Nephron (organoid): ENCODE measurements around the gene WDR81.

Experiments used
- H3K27ac Mint-ChIP-seq, 3 experiments: 2 replicates each; pipeline ENCODE4 v1.8.0; 2020; ENCODE audit warnings: mixed read lengths in 3 of 3, mild to moderate bottlenecking in 2 of 3, moderate library complexity in 1 of 3
- H3K27me3 Mint-ChIP-seq: 2 replicates; pipeline ENCODE4 v1.8.0; 2021; ENCODE audit warnings: low read depth, mild to moderate bottlenecking, moderate library complexity, mixed read lengths
- H3K36me3 Mint-ChIP-seq: 2 replicates; pipeline ENCODE4 v1.8.0; 2020; ENCODE audit warnings: low read depth, mixed read lengths
- H3K4me1 Mint-ChIP-seq: 2 replicates; pipeline ENCODE4 v1.8.0; 2020; ENCODE audit warnings: mixed read lengths
- H3K4me3 Mint-ChIP-seq, 3 experiments: 2 replicates each; pipeline ENCODE4 v1.8.0; 2020; ENCODE audit warnings: mild to moderate bottlenecking in 3 of 3, mixed read lengths in 3 of 3, moderate library complexity in 2 of 3
- H3K9me3 Mint-ChIP-seq: 2 replicates; pipeline ENCODE4 v1.8.0; 2020; ENCODE audit warnings: mixed read lengths
- TF ChIP-seq, protein P1 (sequence below), 3 experiments: fragments of 200-600 bp; sonication (generic); IDR thresholded peaks; one replicate each; pipeline ENCODE4 v1.5.0; 2021; ENCODE audit warnings: antibody characterized with exemption in 3 of 3; ENCODE audit not compliant: unreplicated experiment in 3 of 3

The WDR81 gene

GRCh38 chr17:1714980-1715802, 9.3 kb upstream of the WDR81 start:
- peaks cover 8% of the 10 kb centered on the region for H3K36me3 Mint-ChIP-seq
- no peaks in the 10 kb centered on the region for H3K27me3 Mint-ChIP-seq
- H3K4me1 Mint-ChIP-seq, result peaks cover 51% of the 10 kb centered on the region
- TF ChIP-seq, protein P1, sequence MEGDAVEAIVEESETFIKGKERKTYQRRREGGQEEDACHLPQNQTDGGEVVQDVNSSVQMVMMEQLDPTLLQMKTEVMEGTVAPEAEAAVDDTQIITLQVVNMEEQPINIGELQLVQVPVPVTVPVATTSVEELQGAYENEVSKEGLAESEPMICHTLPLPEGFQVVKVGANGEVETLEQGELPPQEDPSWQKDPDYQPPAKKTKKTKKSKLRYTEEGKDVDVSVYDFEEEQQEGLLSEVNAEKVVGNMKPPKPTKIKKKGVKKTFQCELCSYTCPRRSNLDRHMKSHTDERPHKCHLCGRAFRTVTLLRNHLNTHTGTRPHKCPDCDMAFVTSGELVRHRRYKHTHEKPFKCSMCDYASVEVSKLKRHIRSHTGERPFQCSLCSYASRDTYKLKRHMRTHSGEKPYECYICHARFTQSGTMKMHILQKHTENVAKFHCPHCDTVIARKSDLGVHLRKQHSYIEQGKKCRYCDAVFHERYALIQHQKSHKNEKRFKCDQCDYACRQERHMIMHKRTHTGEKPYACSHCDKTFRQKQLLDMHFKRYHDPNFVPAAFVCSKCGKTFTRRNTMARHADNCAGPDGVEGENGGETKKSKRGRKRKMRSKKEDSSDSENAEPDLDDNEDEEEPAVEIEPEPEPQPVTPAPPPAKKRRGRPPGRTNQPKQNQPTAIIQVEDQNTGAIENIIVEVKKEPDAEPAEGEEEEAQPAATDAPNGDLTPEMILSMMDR (IDR thresholded peaks at IDR 0.05; ENCODE audit: unreplicated experiment in 3 of 3), result no peak
- H3K27ac Mint-ChIP-seq, result peak overlapping the region; percentile 94 to 95 (median 95)
- H3K4me3 Mint-ChIP-seq, result peak overlapping the region; percentile 90 to 98 (median 94)
- H3K9me3 Mint-ChIP-seq, result no peaks in the 10 kb centered on the region

GRCh38 chr17:1715803-1716075, 8.8 kb upstream of the WDR81 start:
- no peaks in the 10 kb centered on the region for H3K27me3 Mint-ChIP-seq
- peak overlapping the region; percentile 88 to 98 (median 94) for H3K4me3 Mint-ChIP-seq
- H3K27ac Mint-ChIP-seq, result peak overlapping the region in 2 of 3 experiments; percentile 100
- peaks cover 52% of the 10 kb centered on the region for H3K4me1 Mint-ChIP-seq
- H3K9me3 Mint-ChIP-seq, result no peaks in the 10 kb centered on the region
- TF ChIP-seq, protein P1 (IDR thresholded peaks at IDR 0.05; ENCODE audit: unreplicated experiment in 3 of 3), result no peak
- H3K36me3 Mint-ChIP-seq, result peaks cover 8% of the 10 kb centered on the region

DNA sequence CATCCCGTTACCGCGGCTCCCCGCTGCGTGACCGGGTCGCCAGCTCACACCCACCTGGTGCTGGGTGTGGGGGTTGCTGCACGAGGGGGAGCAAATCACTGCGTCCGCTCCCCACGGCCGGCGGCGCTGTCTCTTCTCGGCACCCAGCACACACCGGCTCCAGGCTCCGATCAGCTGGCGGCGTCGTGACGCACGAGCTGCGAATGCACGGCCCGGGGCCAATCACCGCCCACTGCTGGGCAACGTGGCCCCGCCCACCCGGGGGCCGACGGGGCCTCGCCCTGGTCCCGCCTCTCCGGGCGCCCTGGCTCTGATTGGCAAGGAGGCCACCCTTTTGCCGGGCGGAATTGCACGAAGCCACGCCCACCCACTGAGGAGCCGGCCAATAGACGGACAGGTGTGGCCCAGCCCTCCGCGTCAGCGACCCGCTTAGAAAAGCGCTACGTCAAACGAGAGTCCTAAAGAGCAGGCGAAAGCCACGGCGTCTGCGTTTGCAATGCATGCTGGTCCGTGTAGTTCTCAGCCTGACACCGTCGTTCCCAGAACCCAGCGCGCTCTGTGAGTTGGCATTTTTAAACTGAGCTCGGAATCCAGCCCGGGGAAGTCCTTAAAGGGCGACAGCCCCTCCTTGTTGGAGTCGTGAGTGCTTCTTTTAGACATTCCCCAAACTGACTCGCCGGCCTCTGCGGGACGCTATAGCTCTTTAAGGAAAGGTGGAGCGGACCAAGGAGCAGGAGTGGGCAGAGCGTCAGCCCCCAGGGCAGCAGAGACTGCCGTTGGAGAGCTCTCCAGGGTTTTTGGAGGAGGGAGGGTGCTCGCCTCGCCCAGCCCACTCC, 8.2 kb upstream of the WDR81 start:
- Mint-ChIP-seq H3K36me3 (peaks cover 8% of the 10 kb centered on the region), H3K27me3 (no peaks in the 10 kb centered on the region), H3K27ac (peak overlapping the region; percentile 97 to 100 (median 100)), H3K4me3 (peak overlapping the region; percentile 88 to 98 (median 94)), H3K4me1 (peaks cover 49% of the 10 kb centered on the region), H3K9me3 (no peaks in the 10 kb centered on the region)
- TF ChIP-seq, protein P1 (IDR thresholded peaks at IDR 0.05; ENCODE audit: unreplicated experiment in 3 of 3), result no peak

DNA sequence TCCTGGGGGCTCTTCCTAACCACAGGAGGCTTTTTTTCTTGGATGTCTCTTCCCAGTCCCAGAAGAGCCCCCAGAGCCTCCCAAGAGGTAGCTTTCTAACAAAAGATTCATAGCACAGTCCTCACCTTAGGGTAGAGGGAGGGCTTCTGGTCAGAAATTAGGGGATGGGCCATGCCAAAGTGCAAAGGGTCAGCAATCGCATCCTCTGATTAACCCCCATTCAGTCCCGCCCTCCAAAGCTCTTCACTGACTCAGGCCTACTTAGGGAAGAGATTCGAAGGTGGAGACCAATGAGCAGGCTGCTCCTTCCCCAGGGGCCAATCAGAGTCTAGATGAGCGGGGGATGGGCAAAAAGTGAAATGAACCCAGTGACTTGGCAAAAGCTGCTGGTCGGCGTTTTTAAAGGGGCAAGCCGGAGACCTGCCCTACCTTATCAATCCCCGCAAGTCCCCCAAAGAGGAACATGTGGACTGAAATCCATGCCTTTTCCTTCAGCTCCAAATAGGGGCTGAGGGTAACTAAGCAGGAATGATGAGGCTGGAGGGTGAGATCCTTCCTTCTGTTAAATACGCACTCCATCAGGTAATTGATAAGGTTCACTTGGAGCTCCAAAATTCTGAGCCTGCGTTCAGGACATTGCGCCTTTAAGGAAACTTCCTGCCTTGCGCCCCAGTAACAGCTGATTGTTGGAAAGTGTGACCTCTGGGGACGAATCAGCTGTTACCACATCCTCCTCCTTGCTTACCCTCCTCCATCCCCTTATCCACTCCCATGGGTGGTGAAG, 7.4 kb upstream of the WDR81 start:
- peaks cover 5% of the 10 kb centered on the region for H3K36me3 Mint-ChIP-seq
- peak overlapping the region; percentile 88 to 98 (median 94) for H3K4me3 Mint-ChIP-seq
- peaks cover 41% of the 10 kb centered on the region for H3K4me1 Mint-ChIP-seq

GRCh38 chr17:1718362-1719165, 5.9 kb upstream of the WDR81 start:
- Mint-ChIP-seq H3K9me3 (no peaks in the 10 kb centered on the region), H3K27me3 (no peaks in the 10 kb centered on the region), H3K4me1 (peaks cover 30% of the 10 kb centered on the region), H3K4me3 (peak overlapping the region; percentile 88 to 98 (median 94)), H3K27ac (peak overlapping the region; percentile 62 to 100 (median 97)), H3K36me3 (peaks cover 3% of the 10 kb centered on the region)
- TF ChIP-seq, protein P1 (IDR thresholded peaks at IDR 0.05; ENCODE audit: unreplicated experiment in 3 of 3), result no peak

More for the DNA sequence above, 7.4 kb upstream of the WDR81 start:
- Mint-ChIP-seq H3K27ac (peak overlapping the region; percentile 97 to 100 (median 100)), H3K9me3 (no peaks in the 10 kb centered on the region), H3K27me3 (no peaks in the 10 kb centered on the region)
- TF ChIP-seq, protein P1 (IDR thresholded peaks at IDR 0.05; ENCODE audit: unreplicated experiment in 3 of 3), result no peak
